ENCODE results near the gene ETHE1.
"Not testable (repeated sequence)": the region's sequence is repeated elsewhere in the genome, so short reads cannot be mapped to it uniquely, and the experiment has no call there.

The ETHE1 gene

DNA sequence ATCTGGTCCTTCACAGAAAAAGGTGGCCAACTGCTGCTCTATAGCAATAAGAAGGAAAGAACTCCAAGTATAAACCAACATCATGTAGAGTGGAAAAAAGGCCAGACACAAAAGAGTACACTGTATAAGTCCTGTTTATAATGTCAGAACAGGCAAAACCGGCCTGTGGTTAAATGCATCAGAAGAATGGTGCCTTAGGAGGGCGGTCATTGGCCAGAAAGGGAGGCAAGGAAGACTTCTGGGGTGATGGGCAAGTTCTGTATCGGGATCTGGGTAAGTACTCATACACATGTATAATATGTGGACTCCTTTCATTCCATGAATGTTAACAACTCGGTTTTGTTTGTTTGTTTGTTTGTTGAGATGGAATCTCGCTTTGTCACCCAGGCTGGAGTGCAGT is 4.1 kb downstream of the ETHE1 start:
- no peak for DNase-seq

- peak; percentile 66 to 73 for DNase-seq
Measured at GRCh38 chr19:43519436-43520088, 7.4 kb downstream of the ETHE1 start.

- DNase-seq, result no peak
Measured at GRCh38 chr19:43518051-43518450, 8.9 kb downstream of the ETHE1 start.

GRCh38 chr19:43512399-43512798 is 14.6 kb downstream of the ETHE1 start:
- DNase-seq, result not testable (repeated sequence)

DNA sequence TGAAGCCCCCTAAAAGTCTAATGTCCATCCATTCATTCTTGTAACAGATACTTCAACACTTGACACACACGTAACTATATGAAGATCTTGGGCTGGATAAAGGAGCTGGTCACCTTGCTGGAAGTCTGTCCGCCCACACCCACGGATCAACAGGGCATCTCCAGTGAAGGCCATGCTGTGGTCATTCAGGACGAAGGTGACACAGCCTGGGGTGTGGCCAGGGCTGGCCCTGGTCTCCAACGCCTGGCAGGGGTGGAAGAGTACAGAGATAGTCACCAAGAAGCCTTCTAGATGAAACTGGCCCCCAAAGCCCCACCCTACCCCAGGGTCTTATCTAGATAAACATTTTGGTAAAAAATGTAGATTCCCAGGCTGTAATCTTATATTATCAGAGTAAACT is 15.7 kb downstream of the ETHE1 start:
- no peak for DNase-seq

DNA sequence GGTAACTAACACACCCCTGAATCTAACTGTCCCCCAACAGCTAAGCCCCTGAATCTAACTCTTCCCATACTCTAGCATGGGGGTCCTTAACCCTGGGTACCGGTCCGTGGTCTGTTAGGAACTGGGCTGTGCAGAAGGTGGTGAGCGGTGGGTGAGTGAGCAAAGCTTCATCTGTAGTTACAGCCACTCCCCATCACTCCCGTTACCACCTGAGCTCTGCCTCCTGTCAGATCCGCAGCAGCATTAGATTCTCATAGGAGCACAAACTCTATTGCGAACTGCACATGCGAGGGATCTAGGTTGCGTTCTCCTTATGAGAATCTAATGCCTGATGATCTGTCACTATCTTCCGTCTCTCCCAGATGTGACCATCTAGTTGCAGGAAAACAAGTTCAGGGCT is 16.3 kb downstream of the ETHE1 start:
- DNase-seq, result no peak

GRCh38 chr19:43507880-43508279 is 19.1 kb downstream of the ETHE1 start:
- no peak for DNase-seq

- DNase-seq, result no peak
Measured at GRCh38 chr19:43506629-43507028, 20.4 kb downstream of the ETHE1 start.

DNA sequence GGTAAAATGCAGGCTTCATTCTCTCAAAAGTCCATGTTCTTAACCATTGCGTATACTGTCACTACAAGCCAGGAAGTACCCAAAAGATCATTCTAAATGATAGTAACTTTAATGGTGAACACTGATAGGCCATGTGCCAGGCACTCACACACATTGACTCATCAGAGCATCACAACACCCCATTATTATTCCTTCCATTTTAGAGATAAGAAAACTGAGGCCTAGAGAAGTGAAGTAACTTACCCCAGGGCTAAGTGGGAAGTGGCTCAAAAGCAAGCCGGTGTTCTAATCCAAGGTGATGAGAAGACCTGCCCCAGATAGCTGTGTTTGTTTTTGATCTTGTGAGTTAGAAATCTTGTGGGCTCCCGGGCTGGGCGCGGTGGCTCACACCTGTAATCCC is 21.1 kb downstream of the ETHE1 start:
- no peak for DNase-seq

- no peak for DNase-seq
Measured at GRCh38 chr19:43505186-43505456, 21.9 kb downstream of the ETHE1 start.

DNA sequence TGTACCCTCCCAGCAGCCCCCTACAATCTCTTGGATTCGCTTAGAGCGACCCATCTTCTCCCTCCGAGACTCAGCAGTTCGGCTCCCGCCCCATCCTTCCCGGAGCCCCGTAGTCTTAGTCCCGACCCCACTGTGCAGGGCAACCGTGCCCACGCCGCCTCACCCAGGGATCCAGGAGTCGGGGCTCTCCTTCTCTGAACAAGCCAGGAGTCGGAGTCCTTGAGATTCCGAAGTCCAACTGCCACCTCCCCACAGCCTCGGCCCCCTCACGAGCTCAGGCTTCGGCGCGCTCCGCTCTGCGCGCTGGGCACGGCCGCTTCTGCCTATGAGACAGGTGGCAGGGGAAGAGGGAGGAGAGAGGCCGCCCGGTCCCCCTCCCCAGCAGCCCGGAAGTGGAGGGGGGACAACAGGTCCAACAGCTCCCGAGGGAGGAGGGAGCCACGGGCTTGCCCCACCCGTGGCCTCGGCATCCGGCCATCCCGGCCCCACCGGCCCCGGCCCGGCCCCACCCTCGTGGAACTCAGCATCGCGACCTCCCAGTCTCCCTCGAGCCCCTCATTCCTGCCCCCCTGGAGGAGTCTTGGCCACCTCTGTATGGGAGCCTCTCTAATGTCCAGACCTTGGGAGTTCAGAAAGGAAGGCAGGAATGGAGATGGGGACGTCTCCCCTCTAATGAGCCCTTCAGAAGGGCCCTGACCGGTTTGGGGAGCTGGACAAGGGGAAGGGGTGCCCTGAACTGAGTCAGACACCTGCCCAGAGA is 22.4 kb downstream of the ETHE1 start, which contains the start of gene PHLDB3:
TSS of gene PHLDB3 (minus strand) at position 321 of the 760 bp plus-strand sequence. CDS start 628 bp downstream, outside the sequence.
- no peak for DNase-seq

DNA sequence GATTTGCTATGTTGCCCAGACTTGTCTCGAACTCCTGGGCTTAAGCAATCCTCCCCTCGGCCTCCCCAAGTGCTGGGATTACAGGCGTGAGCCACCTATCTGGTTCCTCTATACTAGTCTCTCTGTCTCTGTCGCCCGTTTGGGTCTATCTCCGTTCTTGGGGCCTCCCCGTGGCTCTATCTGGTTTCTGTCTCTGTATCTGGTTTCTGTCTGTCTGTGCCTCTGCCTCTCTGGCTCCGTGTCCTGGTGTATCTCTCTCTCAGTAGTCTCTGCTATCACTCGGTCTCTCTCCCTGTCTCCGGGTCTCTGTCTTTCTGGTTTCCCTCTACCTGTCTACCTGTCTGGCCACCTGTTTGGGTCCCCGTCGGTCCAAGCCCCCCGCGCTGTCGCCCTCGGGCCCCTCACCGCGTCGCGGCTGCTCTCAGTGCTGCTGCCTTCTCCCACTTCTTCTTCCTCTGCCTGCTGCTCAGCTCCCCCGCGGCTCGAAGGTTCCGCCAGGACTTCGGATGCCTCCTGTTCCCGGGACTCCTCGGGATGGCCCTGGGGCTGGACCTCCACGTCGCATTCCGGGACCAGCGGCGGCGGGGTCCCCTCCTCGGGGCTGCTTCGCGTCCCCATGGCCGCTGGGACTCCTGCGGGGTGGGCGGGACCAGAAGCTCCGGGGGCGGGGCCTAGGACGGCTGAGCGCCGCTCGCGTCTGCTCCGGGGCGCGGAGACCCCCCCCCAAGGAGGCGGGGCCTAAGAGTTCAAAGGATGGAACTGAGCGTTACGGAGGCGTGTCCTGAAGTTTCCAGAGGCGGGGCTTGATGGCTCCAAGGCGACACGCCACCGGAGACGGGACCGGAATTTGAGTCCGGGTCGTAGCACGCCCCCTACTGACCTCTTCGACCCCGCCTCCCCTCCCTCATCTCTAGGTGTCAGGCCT is 23.2 kb downstream of the ETHE1 start:
- DNase-seq, result peak; percentile 90 to 93

GRCh38 chr19:43502419-43502976 is 24.5 kb downstream of the ETHE1 start:
- DNase-seq, result no peak

DNA sequence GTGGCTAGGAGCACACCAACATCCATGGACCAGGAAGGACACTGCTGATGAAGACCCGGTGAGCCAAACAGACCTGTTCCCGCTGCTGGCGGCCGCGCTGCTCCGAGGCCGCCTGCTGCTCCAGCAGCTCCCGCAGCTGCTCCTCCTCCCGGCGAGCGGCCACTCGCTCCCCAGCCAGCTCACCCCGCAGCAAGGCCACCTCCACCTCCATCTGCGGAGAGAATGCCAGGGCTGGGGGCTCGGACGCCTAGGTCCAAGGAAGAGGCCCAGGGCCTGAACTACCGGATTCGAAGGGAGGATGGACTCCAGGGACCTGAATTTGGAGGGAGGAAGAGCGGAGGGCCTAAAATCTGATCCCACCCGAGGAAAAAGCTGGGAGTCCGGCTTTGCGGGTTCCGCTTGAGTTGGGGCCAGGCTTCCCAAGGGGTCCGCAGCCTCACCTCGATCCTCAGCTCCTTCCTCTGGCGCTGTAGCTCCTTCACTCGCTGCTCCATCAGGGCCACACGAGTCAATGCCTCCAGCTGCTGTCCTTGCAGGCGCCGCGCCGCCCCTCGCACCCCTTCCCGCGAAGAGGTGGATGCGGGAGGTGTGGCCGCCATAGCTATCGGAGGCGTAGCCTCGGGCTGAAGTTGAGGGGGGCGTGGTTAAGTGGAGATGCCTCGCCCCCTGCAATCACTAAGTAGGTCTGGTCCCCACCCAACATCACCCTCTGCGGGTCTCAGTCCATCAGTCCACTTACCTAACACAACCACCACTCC is 25.2 kb downstream of the ETHE1 start:
- no peak for DNase-seq

GRCh38 chr19:43499042-43499441 is 28.0 kb downstream of the ETHE1 start:
- DNase-seq, result no peak

- DNase-seq, result no peak
Measured at GRCh38 chr19:43498233-43498842, 28.7 kb downstream of the ETHE1 start.

DNA sequence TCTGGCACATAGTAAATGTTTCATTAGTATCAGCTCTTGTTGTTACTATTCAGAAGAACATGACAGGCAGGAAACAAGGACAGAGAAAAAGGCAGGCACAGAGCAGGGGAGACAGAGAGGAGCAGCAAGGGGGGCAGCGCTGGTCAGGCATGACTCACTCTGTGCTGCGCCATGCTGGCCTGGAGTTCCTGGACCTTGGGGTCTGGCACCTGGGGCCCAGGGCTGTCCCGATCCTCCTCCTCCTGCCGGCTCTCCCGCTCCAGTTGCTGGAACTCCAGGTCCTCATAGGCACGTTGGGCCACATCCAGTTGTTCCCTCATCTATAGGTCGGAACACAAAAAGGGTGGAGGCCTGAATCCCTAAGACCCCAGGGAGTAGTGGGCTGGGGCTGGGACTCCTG is 30.0 kb downstream of the ETHE1 start:
- DNase-seq, result no peak

DNA sequence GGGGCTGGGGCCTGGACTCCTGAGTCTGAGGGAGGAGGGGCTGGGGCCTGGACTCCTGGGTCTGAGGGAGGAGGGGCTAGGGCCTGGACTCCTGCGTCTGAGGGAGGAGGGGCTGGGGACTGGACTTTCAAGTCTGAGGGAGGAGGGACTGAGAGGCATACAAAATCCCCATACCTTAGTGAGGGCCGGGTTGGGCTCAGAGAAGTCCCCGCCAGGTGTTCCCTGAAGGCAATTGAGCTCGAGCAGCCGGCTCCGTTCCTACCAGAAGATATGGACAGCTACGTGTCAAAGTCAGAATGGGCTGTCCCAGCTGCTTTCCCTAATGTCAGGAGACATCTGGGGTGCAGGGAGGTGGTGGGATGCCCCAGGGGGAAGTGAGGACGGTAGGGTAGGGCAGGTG is 31.9 kb downstream of the ETHE1 start:
- DNase-seq, result no peak

DNA sequence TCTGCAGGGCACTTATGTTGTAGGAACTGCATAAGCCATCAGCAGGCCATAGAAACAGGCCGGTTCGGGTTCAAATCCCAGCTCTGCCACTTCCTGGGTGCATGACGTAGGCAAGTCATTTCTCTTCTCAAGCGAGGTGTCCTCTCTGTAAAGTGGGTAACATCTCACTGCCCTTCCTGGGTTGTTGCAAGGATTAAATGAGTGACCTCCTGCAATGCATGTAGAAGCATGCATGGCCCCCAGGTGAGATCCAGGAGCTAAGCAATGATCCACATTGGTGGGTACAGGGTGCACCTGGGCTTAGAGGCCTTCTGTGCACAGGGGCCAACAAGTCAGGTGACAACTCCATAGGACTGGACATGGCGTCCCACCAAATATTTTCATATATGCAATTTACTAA is 36.2 kb downstream of the ETHE1 start:
- DNase-seq, result no peak

DNA sequence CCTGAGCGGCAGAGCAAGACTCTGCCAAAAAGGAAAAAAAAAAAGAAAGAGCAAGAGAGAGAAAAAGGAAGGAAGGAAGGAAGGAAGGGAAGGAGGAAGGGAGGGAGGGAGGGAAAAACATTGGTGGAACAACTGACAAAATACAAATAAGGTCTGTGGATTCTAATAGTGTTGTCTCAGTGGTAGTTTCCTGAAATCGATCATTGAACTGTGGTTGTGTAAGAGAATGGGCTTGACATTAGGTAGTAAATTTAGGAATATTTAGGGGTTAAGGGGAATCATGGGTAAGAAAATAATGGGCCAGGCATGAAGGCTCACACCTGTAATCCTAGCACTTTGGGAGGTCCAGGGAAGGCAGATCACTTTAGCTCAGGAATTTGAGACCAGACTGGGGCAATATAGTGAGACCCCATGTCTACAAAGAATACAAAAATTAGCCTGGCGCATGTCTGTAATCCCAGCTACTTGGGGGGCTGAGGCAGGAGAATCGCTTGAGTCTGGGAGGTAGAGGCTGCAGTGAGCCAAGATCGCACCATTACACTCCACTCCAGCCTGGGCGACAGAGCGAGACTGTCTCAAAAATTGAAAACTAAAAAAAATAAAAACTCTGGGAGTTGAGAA is 36.9 kb downstream of the ETHE1 start:
- DNase-seq, result no peak

GRCh38 chr19:43489310-43489709 is 37.7 kb downstream of the ETHE1 start:
- no peak for DNase-seq

GRCh38 chr19:43488179-43488578 is 38.8 kb downstream of the ETHE1 start:
- DNase-seq, result no peak

Data from hippocampal formation (tissue), 2 donors.